Fibroblast of pulmonary artery (primary cell): ENCODE results near the gene CSMD2.

Experiments used
- DNase-seq: peaks from one replicate; pipeline ENCODE4 v3.0.0-alpha.2; 2010; ENCODE audit warnings: low read depth
- H3K4me3 ChIP-seq: replicated peaks from 2 replicates; pipeline ENCODE4 v1.5.1; 2011; ENCODE audit warnings: low read depth, mild to moderate bottlenecking, control low read depth, low read length, moderate library complexity
- TF ChIP-seq, protein P1 (sequence below): IDR thresholded peaks from 2 replicates; pipeline ENCODE4 v1.5.1; 2011; ENCODE audit warnings: mild to moderate bottlenecking, control low read depth, low read length, inconsistent platforms; ENCODE audit errors: missing control alignments

CSMD2 gene

DNA sequence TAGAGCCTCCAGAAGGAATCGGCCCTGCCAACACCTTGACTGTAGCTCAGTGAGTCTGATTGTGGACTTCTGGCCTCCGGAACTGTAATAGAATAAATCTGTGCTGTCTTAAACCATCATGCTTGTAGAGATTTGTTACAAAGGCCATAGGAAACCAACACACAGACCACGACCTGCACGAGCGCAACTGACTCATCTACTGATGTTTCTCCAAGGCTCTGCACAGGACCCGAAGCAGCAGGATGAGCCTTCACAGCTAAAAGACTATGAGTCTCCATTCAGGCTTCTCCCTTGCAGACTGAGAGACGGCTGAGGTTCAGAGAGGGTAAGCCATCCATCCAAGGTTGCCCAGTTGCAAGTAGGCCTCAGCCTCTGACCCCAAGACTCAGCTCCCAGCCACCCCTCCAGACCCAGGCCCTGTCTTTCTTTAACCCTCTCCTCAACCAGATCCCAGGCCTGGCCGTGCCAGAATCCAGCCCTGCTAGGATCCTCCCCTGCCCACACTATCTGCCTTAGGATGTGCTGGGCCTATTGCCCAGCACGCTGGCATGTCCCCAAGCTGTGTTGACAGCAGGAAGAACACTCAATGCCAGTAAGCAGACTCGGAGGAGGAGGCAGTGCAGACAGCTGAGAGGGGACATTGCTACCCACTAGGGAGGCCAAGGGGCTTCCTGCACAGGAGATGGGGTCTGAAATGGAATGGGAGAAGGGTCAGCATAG is 192.2 kb downstream of the CSMD2 start:
- H3K4me3 ChIP-seq = no peak overlapping the region
- TF ChIP-seq, protein P1, sequence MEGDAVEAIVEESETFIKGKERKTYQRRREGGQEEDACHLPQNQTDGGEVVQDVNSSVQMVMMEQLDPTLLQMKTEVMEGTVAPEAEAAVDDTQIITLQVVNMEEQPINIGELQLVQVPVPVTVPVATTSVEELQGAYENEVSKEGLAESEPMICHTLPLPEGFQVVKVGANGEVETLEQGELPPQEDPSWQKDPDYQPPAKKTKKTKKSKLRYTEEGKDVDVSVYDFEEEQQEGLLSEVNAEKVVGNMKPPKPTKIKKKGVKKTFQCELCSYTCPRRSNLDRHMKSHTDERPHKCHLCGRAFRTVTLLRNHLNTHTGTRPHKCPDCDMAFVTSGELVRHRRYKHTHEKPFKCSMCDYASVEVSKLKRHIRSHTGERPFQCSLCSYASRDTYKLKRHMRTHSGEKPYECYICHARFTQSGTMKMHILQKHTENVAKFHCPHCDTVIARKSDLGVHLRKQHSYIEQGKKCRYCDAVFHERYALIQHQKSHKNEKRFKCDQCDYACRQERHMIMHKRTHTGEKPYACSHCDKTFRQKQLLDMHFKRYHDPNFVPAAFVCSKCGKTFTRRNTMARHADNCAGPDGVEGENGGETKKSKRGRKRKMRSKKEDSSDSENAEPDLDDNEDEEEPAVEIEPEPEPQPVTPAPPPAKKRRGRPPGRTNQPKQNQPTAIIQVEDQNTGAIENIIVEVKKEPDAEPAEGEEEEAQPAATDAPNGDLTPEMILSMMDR = no peak
- DNase-seq = no peak

DNA sequence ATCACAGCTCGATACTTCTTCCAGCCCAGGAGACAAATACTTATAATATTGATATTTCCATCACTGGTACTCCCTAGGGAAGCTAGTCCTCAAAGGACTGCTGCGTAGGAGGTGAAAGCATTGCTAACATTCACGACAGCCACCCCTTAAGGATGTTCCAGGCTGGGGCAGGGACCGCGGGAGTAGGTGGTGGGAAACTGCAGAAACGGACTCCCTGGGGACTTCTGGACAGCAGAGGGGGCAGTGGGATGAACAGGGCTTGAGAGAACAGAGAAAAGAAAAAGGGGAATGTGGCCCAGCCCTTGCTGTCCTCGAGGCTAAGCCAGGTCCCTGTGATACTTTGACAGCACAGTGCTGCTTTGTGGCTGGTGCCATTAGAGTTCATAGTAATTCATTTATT is 193.1 kb downstream of the CSMD2 start:
- DNase-seq = no peak
- TF ChIP-seq, protein P1 = no peak
- H3K4me3 ChIP-seq = no peak overlapping the region

DNA sequence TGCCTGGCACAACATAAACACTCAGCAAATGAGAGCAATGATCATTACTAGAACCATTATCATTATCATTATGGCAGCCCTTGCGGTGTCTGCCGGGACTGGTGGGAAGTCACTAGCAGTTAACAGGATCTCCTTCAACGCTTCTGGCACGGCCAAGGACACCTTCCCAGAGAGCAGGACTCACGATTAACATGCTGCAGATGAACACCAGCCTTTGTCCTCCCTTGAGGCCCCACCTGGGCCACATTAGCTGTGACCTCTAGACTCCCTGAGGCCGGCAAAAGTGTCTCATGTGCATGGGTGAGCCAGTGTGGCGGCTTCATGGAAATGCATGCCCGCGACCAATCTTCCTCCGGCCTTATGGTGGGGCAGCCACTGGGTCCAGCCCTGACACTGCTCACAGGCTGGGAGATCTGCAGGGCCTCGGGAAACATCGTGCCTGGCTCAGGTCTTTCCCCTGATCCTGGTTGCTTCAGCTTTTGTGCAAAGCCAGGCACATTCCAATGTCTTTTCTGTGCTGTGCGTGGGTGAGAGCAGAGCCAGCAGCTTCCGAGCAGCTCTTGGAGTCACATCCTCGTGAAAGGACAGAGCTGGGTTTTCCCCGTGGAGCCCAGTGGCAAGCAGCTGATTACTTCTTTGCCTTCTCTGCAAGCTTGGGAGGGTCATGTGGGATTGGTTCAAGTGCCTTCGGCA is 193.9 kb downstream of the CSMD2 start:
- DNase-seq = peak; percentile 4
- TF ChIP-seq, protein P1 = no peak

DNA sequence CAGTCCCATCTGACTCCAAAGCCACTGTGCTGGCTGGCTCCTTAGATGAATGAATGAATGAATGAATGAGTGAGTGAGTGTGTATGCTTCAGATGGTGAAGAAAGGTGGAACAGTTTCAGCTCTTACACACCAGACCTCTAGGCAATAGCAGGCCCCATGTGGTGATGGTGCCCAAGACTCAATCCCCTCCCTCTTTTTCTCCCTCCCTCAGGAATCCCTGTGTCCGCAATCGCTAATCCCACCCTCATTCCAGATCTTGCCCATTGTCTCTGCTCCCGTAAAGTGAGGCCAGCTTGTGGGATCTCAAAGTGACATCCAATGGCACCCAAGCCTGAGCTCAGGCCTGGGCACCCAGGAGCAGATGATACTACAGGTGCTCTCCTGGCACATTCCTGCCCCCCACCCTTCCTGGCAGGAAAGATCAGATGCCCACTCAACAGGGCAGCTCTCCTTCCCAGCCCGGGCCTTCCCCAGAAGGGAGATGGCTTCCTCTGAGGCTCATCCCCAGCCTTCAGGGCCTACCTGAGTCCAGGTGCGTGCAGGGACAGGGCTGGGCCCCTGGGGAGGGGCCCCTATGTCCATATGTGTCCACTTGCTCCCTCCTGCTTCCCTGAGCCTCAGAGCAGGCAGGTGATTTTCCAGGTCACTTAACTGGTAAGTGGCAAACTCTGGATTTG is 194.7 kb downstream of the CSMD2 start:
- TF ChIP-seq, protein P1 = no peak
- no peak for DNase-seq
- H3K4me3 ChIP-seq = no peak overlapping the region

More for the DNA sequence above, 193.9 kb downstream of the CSMD2 start:
- no peak overlapping the region for H3K4me3 ChIP-seq

DNA sequence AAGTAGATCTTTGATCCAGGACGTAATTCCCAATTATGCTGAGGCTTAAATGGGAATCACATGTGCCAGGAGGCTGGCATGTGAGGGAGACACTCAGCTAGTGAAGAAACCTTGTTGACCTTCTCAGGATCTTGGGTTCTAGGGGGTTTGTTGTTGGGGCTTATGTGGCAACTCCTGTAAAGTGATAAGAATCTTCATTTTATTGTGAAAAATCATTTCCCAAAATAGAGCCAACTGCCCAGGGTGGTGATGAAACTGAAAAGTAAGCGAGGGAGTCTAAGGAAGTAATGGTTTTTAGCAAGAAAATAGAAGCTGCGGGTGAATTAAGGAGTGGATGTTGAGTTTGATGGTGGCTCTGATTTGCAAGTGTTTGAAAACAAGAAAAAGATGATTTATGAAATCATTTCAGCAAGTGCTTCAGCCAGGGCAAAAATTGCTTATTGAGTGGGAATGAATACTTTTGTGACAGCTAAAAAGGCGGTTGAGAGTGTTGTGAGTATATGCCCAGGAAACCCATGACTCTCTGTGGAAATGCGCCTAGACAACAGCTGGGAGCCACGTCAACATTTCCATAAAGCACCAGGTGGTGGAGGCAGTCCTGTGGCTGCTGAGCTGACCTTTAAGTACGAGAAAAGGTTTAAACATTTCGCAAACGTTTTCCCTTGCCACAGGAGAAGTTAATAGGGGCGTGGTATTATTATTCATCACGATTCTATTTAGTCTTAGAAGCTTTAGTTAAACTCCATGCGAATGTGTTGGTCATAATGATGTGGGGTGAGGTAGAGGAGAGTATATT is 198.5 kb downstream of the CSMD2 start:
- no peak overlapping the region for H3K4me3 ChIP-seq
- DNase-seq = no peak
- TF ChIP-seq, protein P1 = no peak

DNA sequence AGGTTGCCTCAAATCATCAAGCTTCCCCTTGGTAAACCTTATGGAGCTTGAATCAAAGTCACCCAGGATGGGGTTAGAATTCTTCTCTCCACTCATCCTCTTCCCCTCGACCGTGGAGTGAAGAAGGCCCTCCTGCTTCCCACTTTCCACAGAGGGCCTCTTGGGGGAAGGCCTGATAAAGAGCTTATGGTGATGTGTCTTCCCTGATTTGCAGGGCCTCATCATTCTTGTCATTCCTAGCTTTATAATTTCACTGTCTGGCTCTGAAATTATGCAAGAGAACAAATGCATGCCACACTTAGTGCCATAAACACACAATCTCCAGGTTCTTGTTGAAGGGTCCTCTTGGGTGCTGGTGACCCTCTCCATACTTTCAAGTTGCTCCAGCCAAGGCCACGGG is 199.9 kb downstream of the CSMD2 start:
- no peak overlapping the region for H3K4me3 ChIP-seq
- TF ChIP-seq, protein P1 = no peak

More for the DNA sequence above, 199.9 kb downstream of the CSMD2 start:
- no peak for DNase-seq
